ENCODE data around the gene SDCCAG8.

DNA sequence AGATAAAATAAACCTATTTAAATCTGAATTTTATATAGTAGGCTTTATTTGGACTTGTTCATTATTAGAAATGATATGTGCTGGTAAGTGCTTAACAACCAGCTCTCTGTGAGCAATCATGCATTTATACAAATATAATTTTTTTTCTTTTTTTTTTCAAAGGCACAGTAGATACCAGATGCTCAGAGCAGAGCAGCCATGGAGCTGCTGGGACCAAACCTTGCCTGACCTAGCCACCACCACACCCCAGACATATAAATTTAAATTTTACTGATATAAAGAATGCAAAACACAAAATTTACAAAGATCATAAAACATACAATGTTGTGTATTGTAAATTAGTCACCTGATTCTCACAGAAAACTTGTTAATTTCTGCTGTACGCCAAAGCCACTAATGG is 290.6 kb downstream of the SDCCAG8 start:
- TF ChIP-seq, protein P1, sequence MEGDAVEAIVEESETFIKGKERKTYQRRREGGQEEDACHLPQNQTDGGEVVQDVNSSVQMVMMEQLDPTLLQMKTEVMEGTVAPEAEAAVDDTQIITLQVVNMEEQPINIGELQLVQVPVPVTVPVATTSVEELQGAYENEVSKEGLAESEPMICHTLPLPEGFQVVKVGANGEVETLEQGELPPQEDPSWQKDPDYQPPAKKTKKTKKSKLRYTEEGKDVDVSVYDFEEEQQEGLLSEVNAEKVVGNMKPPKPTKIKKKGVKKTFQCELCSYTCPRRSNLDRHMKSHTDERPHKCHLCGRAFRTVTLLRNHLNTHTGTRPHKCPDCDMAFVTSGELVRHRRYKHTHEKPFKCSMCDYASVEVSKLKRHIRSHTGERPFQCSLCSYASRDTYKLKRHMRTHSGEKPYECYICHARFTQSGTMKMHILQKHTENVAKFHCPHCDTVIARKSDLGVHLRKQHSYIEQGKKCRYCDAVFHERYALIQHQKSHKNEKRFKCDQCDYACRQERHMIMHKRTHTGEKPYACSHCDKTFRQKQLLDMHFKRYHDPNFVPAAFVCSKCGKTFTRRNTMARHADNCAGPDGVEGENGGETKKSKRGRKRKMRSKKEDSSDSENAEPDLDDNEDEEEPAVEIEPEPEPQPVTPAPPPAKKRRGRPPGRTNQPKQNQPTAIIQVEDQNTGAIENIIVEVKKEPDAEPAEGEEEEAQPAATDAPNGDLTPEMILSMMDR (conservative IDR thresholded peaks at IDR 0.05) = no peak
- TF ChIP-seq ZFX (IDR thresholded peaks at IDR 0.05) = no peak

All from C4-2B (cell line).